SK-N-SH treated with all-trans-retinoic acid at 6 μM for 48 hours (cell line): Measurements from ENCODE around the gene ETV1.
A peak's percentile ranks its signal among the peaks of the same experiment; 100 is the strongest.

Source experiments
- ATAC-seq: fragments of 200-7000 bp; cut with Tn5 transposase; 3 replicates; pipeline ENCODE4 v1.9.1; 2020; ENCODE audit warnings: mild to moderate bottlenecking, moderate library complexity
- ARNTL ChIP-seq: fragments of 450-650 bp; formaldehyde crosslinking; IDR thresholded peaks from 2 replicates; pipeline ENCODE4 v1.5.0; 2020; ENCODE audit warnings: low read depth, mild to moderate bottlenecking, moderate library complexity, borderline replicate concordance
- BACH2 ChIP-seq: fragments of 250-450 bp; sonication (Bioruptor Pico); IDR thresholded peaks from 2 replicates; pipeline ENCODE4 v1.9.0; 2021; ENCODE audit warnings: mild to moderate bottlenecking, borderline replicate concordance
- CSDC2 ChIP-seq: fragments of 250-450 bp; sonication (Bioruptor Pico); IDR thresholded peaks from 2 replicates; pipeline ENCODE4 v1.5.0; 2020; ENCODE audit warnings: mild to moderate bottlenecking, moderate library complexity
- CSRNP3 ChIP-seq: fragments of 250-450 bp; sonication (Bioruptor Pico); IDR thresholded peaks from 2 replicates; pipeline ENCODE4 v1.5.1; 2021; ENCODE audit warnings: mild to moderate bottlenecking, moderate library complexity
- ESRRG ChIP-seq: fragments of 250-450 bp; sonication (Bioruptor Pico); IDR thresholded peaks from 2 replicates; pipeline ENCODE4 v1.6.1; 2021; ENCODE audit warnings: mild to moderate bottlenecking
- GLIS3 ChIP-seq: fragments of 250-450 bp; sonication (Bioruptor Pico); IDR thresholded peaks from 2 replicates; pipeline ENCODE4 v1.5.0; 2020; ENCODE audit warnings: mild to moderate bottlenecking, moderate library complexity
- ISL1 ChIP-seq: fragments of 250-450 bp; sonication (Bioruptor Pico); IDR thresholded peaks from 2 replicates; pipeline ENCODE4 v2.1.2; 2022; ENCODE audit warnings: mild to moderate bottlenecking, moderate library complexity
- PATZ1 ChIP-seq: fragments of 250-450 bp; sonication (Bioruptor Pico); IDR thresholded peaks from 2 replicates; pipeline ENCODE4 v1.8.0; 2020; ENCODE audit warnings: mild to moderate bottlenecking, moderate library complexity, borderline replicate concordance
- RARB ChIP-seq: fragments of 250-450 bp; sonication (Bioruptor Pico); IDR thresholded peaks from 2 replicates; pipeline ENCODE4 v1.8.0; 2021; ENCODE audit warnings: mild to moderate bottlenecking, moderate library complexity
- TCF4 ChIP-seq: fragments of 250-450 bp; sonication (Bioruptor Pico); IDR thresholded peaks from 2 replicates; pipeline ENCODE4 v1.8.0; 2021; ENCODE audit warnings: mild to moderate bottlenecking, moderate library complexity, borderline replicate concordance
- TOX ChIP-seq: fragments of 250-450 bp; sonication (Bioruptor Pico); IDR thresholded peaks from 2 replicates; pipeline ENCODE4 v1.8.0; 2021; ENCODE audit warnings: mild to moderate bottlenecking, moderate library complexity, borderline replicate concordance
- TSHZ2 ChIP-seq: fragments of 250-450 bp; sonication (Bioruptor Pico); IDR thresholded peaks from 2 replicates; pipeline ENCODE4 v1.5.0; 2020; ENCODE audit warnings: mild to moderate bottlenecking, moderate library complexity
- ZFP3 ChIP-seq: fragments of 250-450 bp; sonication (Bioruptor Pico); IDR thresholded peaks from 2 replicates; pipeline ENCODE4 v1.5.0; 2020; ENCODE audit warnings: mild to moderate bottlenecking, moderate library complexity
- ZFP30 ChIP-seq: fragments of 450-650 bp; formaldehyde crosslinking; IDR thresholded peaks from 2 replicates; pipeline ENCODE4 v1.5.0; 2022; ENCODE audit warnings: mild to moderate bottlenecking, moderate library complexity
- ZNF565 ChIP-seq: fragments of 450-650 bp; formaldehyde crosslinking; conservative IDR thresholded peaks from 2 replicates; pipeline ENCODE4 v1.5.0; 2020; ENCODE audit warnings: low read depth, mild to moderate bottlenecking, moderate library complexity
- ZNF70 ChIP-seq: fragments of 450-650 bp; formaldehyde crosslinking; IDR thresholded peaks from 2 replicates; pipeline ENCODE4 v1.5.0; 2020; ENCODE audit warnings: mild to moderate bottlenecking, moderate library complexity
- ZNF8 ChIP-seq: fragments of 450-650 bp; formaldehyde crosslinking; IDR thresholded peaks from 2 replicates; pipeline ENCODE4 v1.5.0; 2020; ENCODE audit warnings: mild to moderate bottlenecking, moderate library complexity
- TF ChIP-seq, protein P1 (sequence below): fragments of 250-450 bp; sonication (Bioruptor Pico); IDR thresholded peaks from 2 replicates; pipeline ENCODE4 v1.8.0; 2021; ENCODE audit warnings: low read depth, mild to moderate bottlenecking, moderate library complexity, borderline replicate concordance

ETV1 gene

DNA sequence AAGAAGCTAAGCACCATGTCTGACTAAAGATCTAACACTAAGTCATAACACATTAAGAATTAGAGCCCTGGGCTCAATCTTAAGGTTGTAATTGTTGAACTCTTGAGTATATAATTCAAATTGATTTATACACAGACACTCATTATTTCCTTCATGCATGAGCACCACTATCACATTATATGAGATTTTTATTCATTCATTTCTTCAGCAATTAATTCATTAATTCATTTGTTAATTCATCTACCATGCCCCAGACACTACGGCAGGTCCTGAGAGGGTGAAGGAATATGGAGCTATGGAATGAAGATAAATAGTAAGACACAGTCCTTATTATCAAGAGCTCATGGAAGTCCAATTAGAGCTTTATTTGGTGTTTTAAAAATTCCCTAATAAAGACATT is 41.9 kb downstream of the ETV1 start:
- ATAC-seq: no peak
- TF ChIP-seq ESRRG (CRISPR knock-in tag): no peak
- TF ChIP-seq CSRNP3: no peak
- TF ChIP-seq ISL1 (CRISPR knock-in tag): no peak
- no peak for TF ChIP-seq ZNF70 (CRISPR knock-in tag)
- no peak for TF ChIP-seq ZNF8 (CRISPR knock-in tag)
- no peak for TF ChIP-seq PATZ1
- no peak for TF ChIP-seq CSDC2
- TF ChIP-seq ARNTL (CRISPR knock-in tag): no peak
- no peak for TF ChIP-seq TOX (CRISPR knock-in tag)
- TF ChIP-seq BACH2 (CRISPR knock-in tag): no peak
- no peak for TF ChIP-seq GLIS3 (CRISPR knock-in tag)
- no peak for TF ChIP-seq TSHZ2 (CRISPR knock-in tag)
- no peak for TF ChIP-seq ZNF565

DNA sequence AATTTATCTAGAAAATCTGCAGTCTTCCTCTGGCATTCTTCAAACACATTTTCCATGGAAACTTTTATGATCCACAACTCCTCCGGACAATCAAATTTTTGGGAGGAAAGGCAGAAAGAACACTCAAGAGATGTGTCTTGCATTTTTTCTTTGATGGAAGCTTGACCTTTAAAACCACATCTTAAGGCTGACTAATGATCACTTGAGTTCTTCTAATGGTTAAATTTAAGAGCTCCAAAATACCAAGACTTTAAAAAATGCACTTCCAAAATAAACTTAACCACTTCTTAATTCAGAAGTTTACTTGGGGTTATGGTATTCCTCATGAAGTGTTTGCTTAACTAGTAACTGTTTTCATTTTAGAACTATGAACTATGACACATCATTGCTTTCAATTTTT is 43.3 kb downstream of the ETV1 start:
- no peak for TF ChIP-seq TCF4 (CRISPR knock-in tag)
- TF ChIP-seq PATZ1: no peak
- TF ChIP-seq ZNF70 (CRISPR knock-in tag): no peak
- TF ChIP-seq BACH2 (CRISPR knock-in tag): no peak
- TF ChIP-seq TOX (CRISPR knock-in tag): no peak
- TF ChIP-seq, all 23 proteins: peak for 0

GRCh38 chr7:13945670-13946069 is 43.8 kb downstream of the ETV1 start:
- 0 out of 2 replicates have a peak, but pooled peaks have one; percentile 32 for TF ChIP-seq ISL1 (CRISPR knock-in tag)
- no peak for TF ChIP-seq BACH2 (CRISPR knock-in tag)
- TF ChIP-seq TCF4 (CRISPR knock-in tag): peak; percentile 68; the same call in 1 of the 2 replicates
- no peak for TF ChIP-seq RARB (CRISPR knock-in tag)
- TF ChIP-seq ZNF8 (CRISPR knock-in tag): no peak
- TF ChIP-seq ZFP3: no peak
- TF ChIP-seq CSDC2: no peak
- no peak for TF ChIP-seq ZFP30 (CRISPR knock-in tag)
- peak; percentile 96 for TF ChIP-seq TSHZ2 (CRISPR knock-in tag)
- no peak for TF ChIP-seq TOX (CRISPR knock-in tag)
- TF ChIP-seq ESRRG (CRISPR knock-in tag): no peak
- TF ChIP-seq, protein P1, sequence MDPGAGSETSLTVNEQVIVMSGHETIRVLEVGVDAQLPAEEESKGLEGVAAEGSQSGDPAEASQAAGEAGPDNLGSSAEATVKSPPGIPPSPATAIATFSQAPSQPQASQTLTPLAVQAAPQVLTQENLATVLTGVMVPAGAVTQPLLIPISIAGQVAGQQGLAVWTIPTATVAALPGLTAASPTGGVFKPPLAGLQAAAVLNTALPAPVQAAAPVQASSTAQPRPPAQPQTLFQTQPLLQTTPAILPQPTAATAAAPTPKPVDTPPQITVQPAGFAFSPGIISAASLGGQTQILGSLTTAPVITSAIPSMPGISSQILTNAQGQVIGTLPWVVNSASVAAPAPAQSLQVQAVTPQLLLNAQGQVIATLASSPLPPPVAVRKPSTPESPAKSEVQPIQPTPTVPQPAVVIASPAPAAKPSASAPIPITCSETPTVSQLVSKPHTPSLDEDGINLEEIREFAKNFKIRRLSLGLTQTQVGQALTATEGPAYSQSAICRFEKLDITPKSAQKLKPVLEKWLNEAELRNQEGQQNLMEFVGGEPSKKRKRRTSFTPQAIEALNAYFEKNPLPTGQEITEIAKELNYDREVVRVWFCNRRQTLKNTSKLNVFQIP: no peak
- TF ChIP-seq GLIS3 (CRISPR knock-in tag): peak; percentile 88; the same call in 1 of the 2 replicates
- peak; percentile 79 for ATAC-seq

More for the DNA sequence above, 43.3 kb downstream of the ETV1 start:
- ATAC-seq: peak; percentile 61
